ENCODE results near the gene TIFAB. TPM values are rescaled to one million over a fixed set of nuclear protein-coding genes. Genes with fewer than 3 reads are reported as not detected.

The TIFAB gene
- total RNA-seq, 1 experiment from 2014 or later: not detected

- Histone ChIP-seq H3K4me1 (ENCODE audit: control insufficient read depth in 1 of 2, insufficient read depth in 2 of 2, low read length in 2 of 2) (peaks cover 13 to 19% of the 10 kb centered on the region in 2 experiments), H3K27ac (ENCODE audit: low read depth, low read length) (no peak overlapping the region)
These were observed 34.9 kb upstream of the TIFAB start for GRCh38 chr5:135487037-135487395.

GRCh38 chr5:135486131-135487036 lies 34.2 kb upstream of the TIFAB start:
- CTCF ChIA-PET: interaction anchor here (1.2 kb wide), 1 partner anchor 29 kb away, joined by 5 read pairs; no protein-coding TSS in a partner anchor
- H3K9me3 ChIP-seq (ENCODE audit: control insufficient read depth in 1 of 2, insufficient read depth in 1 of 2, low read depth in 1 of 2, low read length in 2 of 2): no peaks in the 10 kb centered on the region
- ATAC-seq (no peak), DNase-seq (ENCODE audit: low read depth, low spot score) (no peak)
- H4K20me1 ChIP-seq (ENCODE audit: insufficient read depth): no peaks in the 10 kb centered on the region
- no peak overlapping the region for H3K27ac ChIP-seq (ENCODE audit: low read depth, low read length)
- intact Hi-C loops (cut with micrococcal nuclease): no loop called here
- RAD21 ChIA-PET (ENCODE audit: low non-redundant PET in 1 of 2, low total read pairs in 2 of 2, uncharacterized antibody in 2 of 2, unreplicated experiment in 2 of 2): no interaction called here
- no peak overlapping the region for H3K4me2 ChIP-seq (ENCODE audit: low read length)
- no peak overlapping the region for H3K9ac ChIP-seq (ENCODE audit: low read length)
- no TSS peak for BruUV-seq (replicated peaks)
- H3K4me3 ChIP-seq (replicated peaks in 1 of 2; ENCODE audit: low read depth in 1 of 2, low read length in 2 of 2): no peak overlapping the region
- no peak for TF ChIP-seq RAD21 (IDR thresholded peaks at IDR 0.05; ENCODE audit: low read depth)
- no peak for TF ChIP-seq TCF7L2 (IDR thresholded peaks at IDR 0.05; ENCODE audit: borderline replicate concordance, extremely low read depth, insufficient read depth, insufficient read length)
- no peak for TF ChIP-seq POLR2AphosphoS5 (IDR thresholded peaks at IDR 0.05; ENCODE audit: low read depth, low read length)
- TF ChIP-seq JUND (IDR thresholded peaks at IDR 0.05): no peak
- no peak for TF ChIP-seq CEBPB (IDR thresholded peaks at IDR 0.05; ENCODE audit: low read depth)
- no peak for TF ChIP-seq SRF (IDR thresholded peaks at IDR 0.05; ENCODE audit: low read depth)
- no peak for TF ChIP-seq REST (IDR thresholded peaks at IDR 0.05; ENCODE audit: low read depth)
- no peak for TF ChIP-seq SIN3A (IDR thresholded peaks at IDR 0.05; ENCODE audit: low read depth)
- no peaks in the 10 kb centered on the region for H3K79me2 ChIP-seq (ENCODE audit: insufficient read depth, low read length)
- H3K9me2 ChIP-seq (ENCODE audit: insufficient read depth): no peaks in the 10 kb centered on the region
- no peaks in the 10 kb centered on the region for H3K27me3 ChIP-seq (ENCODE audit: insufficient read depth, low read length)
- no peaks in the 10 kb centered on the region for H3K36me3 ChIP-seq (ENCODE audit: control insufficient read depth in 1 of 2, insufficient read depth in 2 of 2, low read length in 2 of 2)
- peaks cover 13 to 15% of the 10 kb centered on the region in 2 experiments for H3K4me1 ChIP-seq (ENCODE audit: control insufficient read depth in 1 of 2, insufficient read depth in 2 of 2, low read length in 2 of 2)
- POLR2A ChIA-PET: no interaction called here
- H2AFZ ChIP-seq (ENCODE audit: low read depth, low read length, poor library complexity, severe bottlenecking): no peak overlapping the region

More at GRCh38 chr5:135487037-135487395, 34.9 kb upstream of the TIFAB start:
- intact Hi-C loops (cut with micrococcal nuclease): no loop called here
- Histone ChIP-seq H3K4me3 (replicated peaks in 1 of 2; ENCODE audit: low read depth in 1 of 2, low read length in 2 of 2) (no peak overlapping the region), H2AFZ (ENCODE audit: low read depth, low read length, poor library complexity, severe bottlenecking) (no peak overlapping the region), H3K9me3 (ENCODE audit: control insufficient read depth in 1 of 2, insufficient read depth in 1 of 2, low read depth in 1 of 2, low read length in 2 of 2) (no peaks in the 10 kb centered on the region), H3K79me2 (ENCODE audit: insufficient read depth, low read length) (no peaks in the 10 kb centered on the region), H3K9me2 (ENCODE audit: insufficient read depth) (no peaks in the 10 kb centered on the region), H3K36me3 (ENCODE audit: control insufficient read depth in 1 of 2, insufficient read depth in 2 of 2, low read length in 2 of 2) (no peaks in the 10 kb centered on the region), H4K20me1 (ENCODE audit: insufficient read depth) (no peaks in the 10 kb centered on the region), H3K4me2 (ENCODE audit: low read length) (no peak overlapping the region), H3K27me3 (ENCODE audit: insufficient read depth, low read length) (no peaks in the 10 kb centered on the region), H3K9ac (ENCODE audit: low read length) (no peak overlapping the region)
- POLR2A ChIA-PET: no interaction called here
- RAD21 ChIA-PET (ENCODE audit: low non-redundant PET in 1 of 2, low total read pairs in 2 of 2, uncharacterized antibody in 2 of 2, unreplicated experiment in 2 of 2): no interaction called here
- CTCF ChIA-PET: interaction anchor here (0.9 to 2.4 kb wide), 4 partner anchors 21 to 79 kb away, joined by 4 to 7 read pairs (median 4); no protein-coding TSS in a partner anchor
- ATAC-seq (no peak), DNase-seq (ENCODE audit: low read depth, low spot score) (no peak)
- no peak for TF ChIP-seq TCF7L2 (IDR thresholded peaks at IDR 0.05; ENCODE audit: borderline replicate concordance, extremely low read depth, insufficient read depth, insufficient read length)
- TF ChIP-seq SP1 (IDR thresholded peaks at IDR 0.05; ENCODE audit: low read depth): no peak
- TF ChIP-seq CEBPB (IDR thresholded peaks at IDR 0.05; ENCODE audit: low read depth): no peak
- TF ChIP-seq FOSL1 (IDR thresholded peaks at IDR 0.05; ENCODE audit: low read depth): no peak
- TF ChIP-seq SIN3A (IDR thresholded peaks at IDR 0.05; ENCODE audit: low read depth): no peak
- no peak for TF ChIP-seq JUND (IDR thresholded peaks at IDR 0.05)
- no peak for TF ChIP-seq POLR2A (IDR thresholded peaks at IDR 0.05; ENCODE audit: borderline replicate concordance, extremely low read depth, insufficient read depth, insufficient read length)
- no peak for TF ChIP-seq CBX3 (IDR thresholded peaks at IDR 0.05; ENCODE audit: low read depth)
- TF ChIP-seq MAX (IDR thresholded peaks at IDR 0.05): no peak
- no peak for TF ChIP-seq ZFX (IDR thresholded peaks at IDR 0.05)
- no peak for TF ChIP-seq ZNF274 (IDR thresholded peaks at IDR 0.05; ENCODE audit: low read depth, low read length)
- BruUV-seq (replicated peaks): no TSS peak

All from HCT116 (cell line).